Right renal pelvis (tissue), 4 donors: ENCODE data around the gene DRC3. TPM values are rescaled to one million over a fixed set of nuclear protein-coding genes. Genes with fewer than 3 reads are reported as not detected.

Source experiments
- DNase-seq, 4 donors: peaks; one replicate each; pipeline ENCODE4 v3.0.0-alpha.2; 2013; ENCODE audit warnings: low read depth in 4 of 4, low spot score in 3 of 4, missing footprints in 1 of 4
- polyA plus RNA-seq, 4 donors: library from polyadenylated mRNA; unstranded; fragments of 120-200 nt; gene quantifications; one replicate each; pipeline ENCODE4 v1.2.1, GENCODE V29; 2013; ENCODE audit not compliant: insufficient read length in 4 of 4

The DRC3 gene
- polyA plus RNA-seq, 4 donors: 13.1 to 15.3 (median 14.2) TPM

DNA sequence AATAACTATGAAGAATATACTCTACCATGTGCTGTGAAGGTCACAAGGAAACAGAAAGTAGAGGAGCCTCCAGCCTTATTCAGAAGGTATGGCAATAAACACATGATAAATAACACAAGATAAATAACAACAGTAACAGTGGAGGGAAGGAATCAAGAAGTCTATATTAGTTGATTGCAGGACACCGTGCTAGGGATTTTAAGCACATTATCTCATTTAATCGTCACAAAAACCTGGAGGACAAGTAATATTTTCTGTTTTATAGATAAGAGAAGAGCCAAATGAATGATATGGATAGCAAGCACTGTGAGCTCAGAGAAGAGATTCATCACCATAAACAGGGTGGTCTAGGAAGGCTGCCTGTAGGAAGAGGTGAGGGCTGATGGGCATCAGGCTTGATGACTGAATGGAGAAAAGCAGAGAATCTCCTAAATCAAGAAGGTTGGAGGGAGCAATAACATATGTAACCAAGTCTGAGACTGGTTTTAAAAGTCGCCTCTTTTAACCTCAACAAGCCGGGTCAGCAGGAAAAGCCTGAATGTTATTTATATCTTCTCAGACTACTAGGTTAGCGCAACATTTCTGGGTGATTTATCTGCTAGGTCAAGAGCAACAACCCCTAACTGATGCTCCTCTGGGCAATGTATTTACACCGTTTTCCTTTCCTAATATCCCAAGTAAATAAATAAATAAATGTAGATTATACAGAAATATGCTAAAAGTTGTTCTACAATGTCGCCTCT lies 8.8 kb upstream of the DRC3 start:
- DNase-seq: no peak

DNA sequence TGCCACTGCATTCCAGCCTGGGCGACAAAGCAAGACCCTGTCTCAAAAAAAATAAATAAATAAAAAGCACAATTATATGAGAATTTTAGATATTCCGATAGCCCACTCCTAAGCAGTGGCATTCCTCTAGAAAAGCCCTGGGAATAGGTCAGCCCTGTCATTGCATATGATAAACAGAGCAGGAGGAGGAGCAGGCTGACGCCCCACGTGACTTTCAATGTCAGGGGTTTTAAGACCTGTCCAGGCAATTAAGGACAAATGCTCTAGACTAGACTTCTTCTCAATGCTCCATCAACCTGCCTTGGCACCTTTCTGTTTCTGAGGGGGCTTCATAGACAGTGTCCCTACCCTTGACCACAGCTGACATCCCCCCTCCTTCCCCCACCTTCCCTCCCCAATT lies 8.0 kb upstream of the DRC3 start:
- DNase-seq: no peak

GRCh38 chr17:17965152-17965721 lies 7.4 kb upstream of the DRC3 start:
- no peak for DNase-seq

- no peak for DNase-seq
Measured at GRCh38 chr17:17966399-17966798, 6.3 kb upstream of the DRC3 start.

GRCh38 chr17:17970699-17971430 lies 1.8 kb upstream of the DRC3 start:
- no peak for DNase-seq

DNA sequence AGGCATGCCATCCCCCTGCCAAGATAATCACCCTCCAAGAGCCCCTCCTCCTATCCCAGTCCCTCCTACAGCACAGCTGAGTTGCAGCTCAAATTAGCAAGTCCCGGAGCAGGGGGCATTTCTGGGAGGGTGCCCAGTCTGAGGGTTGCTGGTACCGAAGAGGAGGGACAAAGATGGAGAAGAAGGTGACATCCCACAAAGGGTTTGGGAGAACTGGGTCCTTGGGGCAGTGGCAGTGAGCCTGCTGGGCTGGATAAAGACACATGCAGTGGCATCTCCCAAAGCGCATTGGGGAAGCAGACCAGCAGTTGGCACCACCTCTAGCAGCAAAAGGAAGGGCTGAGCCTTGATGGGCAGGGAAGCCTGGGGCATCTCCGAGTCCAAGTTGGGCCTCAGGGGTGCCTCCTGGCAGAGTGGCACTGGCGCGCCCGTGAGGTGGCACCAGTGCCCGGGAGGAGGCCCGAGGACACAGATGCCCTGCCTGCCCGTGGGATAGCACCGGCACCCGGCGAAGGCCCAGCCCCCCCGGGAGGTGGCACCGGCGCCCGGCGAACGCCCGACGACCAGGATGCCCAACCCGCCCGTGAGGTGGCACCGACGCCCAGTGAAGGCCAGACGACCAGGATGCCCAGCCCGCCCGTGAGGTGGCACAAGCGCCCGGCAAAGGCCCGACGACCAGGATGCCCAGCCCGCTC lies 1.1 kb upstream of the DRC3 start:
- no peak for DNase-seq

DNA sequence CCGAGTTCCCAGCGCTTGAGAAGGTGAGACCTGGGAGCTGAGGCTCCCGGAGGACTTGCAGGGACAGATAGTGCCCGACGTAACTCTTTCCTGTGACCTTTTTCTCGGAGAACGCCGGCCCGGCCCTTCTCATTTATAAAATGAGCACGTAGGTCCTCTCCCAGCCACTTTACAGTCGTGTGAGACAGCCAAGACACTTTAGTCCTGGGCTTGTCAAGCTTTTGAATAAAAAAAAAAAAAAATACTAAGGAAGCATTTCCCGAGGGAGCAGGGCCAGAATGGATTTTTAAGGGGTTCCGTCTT lies 241 bp downstream of the DRC3 start:
- DNase-seq: no peak

GRCh38 chr17:17975436-17975835 lies 2.8 kb downstream of the DRC3 start:
- DNase-seq: no peak

DNA sequence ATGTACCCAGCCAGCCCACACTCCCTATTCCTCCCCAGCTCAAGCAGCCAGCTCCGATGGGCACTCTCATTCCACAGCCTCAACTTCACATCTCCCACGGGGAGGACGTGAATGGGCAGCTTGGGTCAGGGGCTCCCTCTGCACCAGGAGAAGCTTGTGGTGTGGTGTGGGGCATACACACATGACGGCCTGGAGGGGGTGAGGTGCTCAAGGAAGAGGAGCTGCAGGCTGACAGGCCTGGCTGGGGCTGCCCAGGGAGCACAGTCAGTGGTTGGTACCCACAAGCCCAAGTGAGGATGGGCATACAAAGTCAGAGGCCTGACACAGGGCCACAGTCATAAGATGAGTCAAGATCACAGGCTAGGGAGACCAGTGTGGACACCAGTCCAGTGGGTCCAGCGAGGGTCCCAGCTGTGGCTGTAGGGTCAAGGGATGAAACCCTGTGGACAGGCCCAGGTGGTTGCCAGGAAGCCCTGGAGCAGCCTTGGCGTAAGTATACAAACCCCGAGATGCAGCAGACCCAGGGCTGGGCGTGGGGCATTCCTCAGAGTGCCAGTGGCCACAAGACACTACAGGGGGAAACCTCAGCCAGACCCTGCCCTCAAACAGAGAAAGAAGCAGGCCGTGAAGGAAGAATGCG lies 4.4 kb downstream of the DRC3 start:
- no peak for DNase-seq

DNA sequence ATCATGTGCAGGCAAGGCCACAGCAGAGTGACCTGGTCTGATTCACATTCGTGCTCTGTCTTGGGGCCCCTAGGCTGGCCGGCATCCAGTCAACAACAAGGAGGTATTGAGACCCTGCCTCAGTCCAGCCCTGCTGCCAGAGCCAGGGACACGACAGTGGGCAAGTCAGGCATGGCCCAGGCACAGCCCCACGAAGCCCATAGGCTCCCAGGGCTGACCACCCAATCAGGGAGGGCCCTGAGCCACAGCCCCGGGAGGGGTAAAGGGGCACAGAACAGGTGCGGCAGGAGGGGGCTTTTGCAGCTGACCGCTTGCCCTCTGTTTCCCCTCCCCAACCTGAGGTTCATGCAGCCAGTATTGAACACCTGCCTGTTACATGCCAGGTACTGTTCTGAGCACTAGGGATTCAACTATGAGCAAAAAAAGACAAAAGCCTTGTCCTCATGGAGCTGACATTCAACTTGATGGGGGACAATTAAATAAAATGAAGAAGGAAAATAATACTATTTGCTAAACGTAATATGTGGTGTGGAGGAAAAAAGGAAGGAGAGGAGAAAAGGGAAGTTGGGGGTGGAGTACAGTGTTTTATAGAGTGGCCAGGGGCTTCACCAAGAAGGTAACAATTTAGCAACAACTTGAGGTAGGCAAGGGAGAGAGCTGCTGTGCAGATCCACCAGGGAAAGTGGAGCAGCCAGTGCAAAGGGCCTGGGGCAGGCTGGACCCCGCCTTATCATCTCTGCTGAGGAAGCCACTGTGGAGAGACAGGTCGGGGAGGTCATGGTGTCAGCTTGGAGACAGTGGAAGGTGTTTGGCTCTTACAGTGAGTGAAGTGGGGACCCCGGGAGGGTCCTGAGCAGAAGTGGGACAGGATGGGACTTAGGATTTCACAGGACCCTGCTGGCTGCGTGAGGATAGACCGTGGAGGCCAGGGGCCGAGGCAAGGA lies 6.1 kb downstream of the DRC3 start:
- no peak for DNase-seq

DNA sequence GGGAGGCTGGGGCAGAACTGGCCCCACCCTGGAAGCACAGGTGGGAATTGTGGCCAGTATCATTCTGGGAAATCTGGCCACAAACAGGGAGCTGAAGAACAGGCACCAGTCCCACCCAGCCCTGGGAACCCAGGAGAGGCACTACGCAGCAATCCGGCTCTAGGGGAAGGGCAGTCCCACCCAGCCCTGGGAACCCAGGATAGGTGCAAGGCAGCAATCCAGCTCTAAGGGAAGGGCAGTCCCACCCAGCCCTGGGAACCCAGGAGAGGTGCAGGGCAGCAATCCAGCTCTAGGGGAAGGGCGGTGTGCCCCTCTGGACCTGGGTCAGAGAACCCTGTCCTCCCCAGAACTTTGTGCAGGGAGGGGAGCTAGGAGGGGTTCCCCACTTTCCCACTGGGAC lies 7.1 kb downstream of the DRC3 start:
- DNase-seq: no peak

DNA sequence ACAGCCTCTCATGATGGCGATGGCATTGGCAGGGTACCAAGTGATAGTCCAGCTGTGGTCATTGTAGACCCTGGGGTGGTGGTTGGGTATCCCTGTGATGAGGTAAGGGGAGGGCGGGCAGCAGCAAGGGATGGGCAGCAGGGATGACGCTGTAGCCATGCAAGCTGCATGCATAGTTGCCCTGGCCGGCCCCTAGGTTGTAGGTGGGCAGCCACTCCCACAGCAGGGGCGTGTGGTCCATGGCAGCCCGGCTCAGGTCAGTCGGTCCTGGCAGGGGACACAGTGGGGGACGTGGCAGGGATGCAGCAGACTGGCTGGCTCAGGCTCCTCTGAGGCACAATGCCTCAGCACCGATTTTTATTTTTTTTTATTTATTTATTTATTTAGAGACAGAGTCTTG lies 8.7 kb downstream of the DRC3 start:
- no peak for DNase-seq

DNA sequence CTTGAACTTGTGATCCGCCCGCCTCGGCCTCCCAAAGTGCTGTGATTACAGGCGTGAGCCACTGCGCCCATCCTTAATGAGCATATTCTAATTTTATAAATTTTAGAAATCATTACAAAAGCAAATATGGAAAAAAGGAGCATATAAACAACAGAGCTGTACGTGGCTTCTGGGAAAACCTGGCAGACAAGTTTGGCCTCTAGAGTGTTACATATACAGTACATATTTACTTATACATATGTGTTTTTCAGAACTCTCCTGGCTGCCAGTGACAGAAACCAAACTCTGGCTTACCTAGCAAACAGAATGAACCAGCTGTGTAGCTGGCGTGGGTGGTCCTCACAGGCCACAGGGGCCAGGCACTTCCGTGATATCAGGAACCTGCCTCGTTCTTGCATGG lies 10.1 kb downstream of the DRC3 start:
- no peak for DNase-seq

DNA sequence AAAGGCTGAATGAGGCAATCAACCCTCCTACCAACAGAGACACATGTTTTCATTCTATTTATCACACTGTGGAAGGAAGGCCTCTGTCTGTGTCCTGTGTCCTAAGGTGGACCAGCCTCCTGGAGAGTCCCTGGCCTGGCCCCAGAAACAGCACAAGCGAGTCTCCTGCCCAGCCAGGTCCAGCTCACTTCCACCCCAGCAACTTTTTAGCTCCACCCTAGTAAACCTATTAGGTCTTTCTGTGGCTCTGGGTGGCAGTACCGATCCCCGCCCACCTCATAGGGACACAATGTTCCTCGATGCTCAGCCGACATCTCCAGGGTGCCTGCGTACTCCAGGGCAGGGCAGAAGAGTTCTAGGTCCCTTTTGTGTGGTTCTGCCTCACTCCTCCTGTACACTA lies 10.7 kb downstream of the DRC3 start:
- DNase-seq: no peak

GRCh38 chr17:17983776-17984175 lies 11.1 kb downstream of the DRC3 start:
- no peak for DNase-seq

- DNase-seq: no peak
Measured at GRCh38 chr17:17985153-17985552, 12.5 kb downstream of the DRC3 start.

GRCh38 chr17:17985555-17985954 lies 12.9 kb downstream of the DRC3 start:
- DNase-seq: no peak

DNA sequence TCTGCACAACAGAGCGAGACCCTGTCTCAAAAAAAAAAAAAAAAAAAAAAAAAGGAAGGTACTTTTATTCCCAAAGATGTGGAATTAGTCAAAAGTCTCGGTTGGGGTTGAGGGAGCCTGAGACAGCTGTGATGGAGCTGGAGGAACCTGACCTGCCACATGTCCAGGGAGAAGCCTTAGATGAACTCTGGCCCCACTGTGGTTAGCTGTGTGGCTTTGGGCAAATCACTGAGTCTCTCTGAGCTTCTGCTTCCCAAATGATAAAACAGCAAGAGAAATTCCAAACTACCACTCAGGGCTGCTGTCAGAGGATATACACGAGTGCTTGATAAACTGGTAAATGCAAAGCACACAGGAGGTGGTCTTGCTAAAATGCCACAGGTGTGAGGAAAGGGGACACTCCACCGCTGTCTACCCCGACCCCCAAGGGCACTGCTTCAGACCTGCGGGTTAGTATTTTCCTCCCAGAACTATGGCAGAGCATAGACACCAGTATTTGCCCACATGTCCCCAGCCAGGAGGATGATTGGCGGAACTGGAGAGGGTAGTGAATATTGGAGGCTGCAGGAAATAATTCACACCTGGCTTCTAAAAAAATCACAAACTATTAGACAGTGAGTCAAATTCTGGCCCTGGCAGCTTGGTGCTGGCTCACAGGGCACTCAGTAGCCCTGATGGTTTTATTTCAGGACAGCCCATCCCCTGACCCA lies 14.7 kb downstream of the DRC3 start:
- DNase-seq: no peak

GRCh38 chr17:17987901-17988300 lies 15.2 kb downstream of the DRC3 start:
- no peak for DNase-seq
